ENCODE measurements around the gene KRTAP1-3. TPM values are rescaled to one million over a fixed set of nuclear protein-coding genes. Genes with fewer than 3 reads are reported as not detected.

The KRTAP1-3 gene
- not detected in 2 replicates for total RNA-seq

GRCh38 chr17:41034346-41034935, at the start of gene KRTAP1-3:
Gene KRTAP1-3 (minus strand): TSS chr17:41034874. CDS start chr17:41034821, 53 bp downstream.

GRCh38 chr17:41084100-41084856, 49.6 kb upstream of the KRTAP1-3 start, which contains the start of gene KRTAP4-7:
Gene KRTAP4-7 (plus strand): TSS chr17:41084150. CDS start chr17:41084207, 57 bp downstream.

GRCh38 chr17:41065829-41066624, 31.4 kb upstream of the KRTAP1-3 start, which contains the start of gene KRTAP2-4:
Gene KRTAP2-4 (minus strand): TSS chr17:41065879. CDS start chr17:41065845, 34 bp downstream.

GRCh38 chr17:41060052-41060604, 25.5 kb upstream of the KRTAP1-3 start, which contains the start of gene KRTAP2-3:
Gene KRTAP2-3 (minus strand): TSS chr17:41060114. CDS start chr17:41060050, 64 bp downstream.

GRCh38 chr17:41055130-41055529, 20.5 kb upstream of the KRTAP1-3 start, which contains the start of gene KRTAP2-2:
Gene KRTAP2-2 (minus strand): TSS chr17:41055230. CDS start chr17:41055211, 19 bp downstream.

GRCh38 chr17:41046735-41047465, 12.2 kb upstream of the KRTAP1-3 start, which contains the start of gene KRTAP2-1:
Gene KRTAP2-1 (minus strand): TSS chr17:41047316. CDS start chr17:41047267, 49 bp downstream.

GRCh38 chr17:41040783-41041571, 6.3 kb upstream of the KRTAP1-3 start, which contains the start of gene KRTAP1-1:
Gene KRTAP1-1 (minus strand): TSS chr17:41041450. CDS start chr17:41041397, 53 bp downstream.

GRCh38 chr17:41029633-41030245, 4.9 kb downstream of the KRTAP1-3 start, which contains the start of gene KRTAP1-4:
Gene KRTAP1-4 (minus strand): TSS chr17:41030195. CDS start chr17:41030078, 117 bp downstream.

GRCh38 chr17:41026715-41027471, 7.8 kb downstream of the KRTAP1-3 start, which contains the start of gene KRTAP1-5:
Gene KRTAP1-5 (minus strand): TSS chr17:41027208. CDS start chr17:41027155, 53 bp downstream.

GRCh38 chr17:41008811-41009210, 25.9 kb downstream of the KRTAP1-3 start, which contains the start of gene KRTAP3-1:
Gene KRTAP3-1 (minus strand): TSS chr17:41009128. CDS start chr17:41009074, 54 bp downstream.

GRCh38 chr17:40999563-40999962, 35.1 kb downstream of the KRTAP1-3 start, which contains the start of gene KRTAP3-2:
Gene KRTAP3-2 (minus strand): TSS chr17:40999906. CDS start chr17:40999853, 53 bp downstream.

GRCh38 chr17:40993839-40994238, 40.8 kb downstream of the KRTAP1-3 start, which contains the start of gene KRTAP3-3:
Gene KRTAP3-3 (minus strand): TSS chr17:40994164. CDS start chr17:40994097, 67 bp downstream.

GRCh38 chr17:40984226-40984625, 50.4 kb downstream of the KRTAP1-3 start, which contains the start of gene KRT40:
Gene KRT40 (minus strand): TSS chr17:40984326. CDS start chr17:40984273, 53 bp downstream.

Other genes with a start within 250 kb of the KRTAP1-3 start
- gene KRT28, start 234.9 kb downstream of the KRTAP1-3 start, total RNA-seq, result not detected in 2 replicates
- 2.3 and 4.0 TPM in 2 replicates for gene KRT10, start 212.3 kb downstream of the KRTAP1-3 start, total RNA-seq
- gene KRT12, start 167.7 kb downstream of the KRTAP1-3 start, total RNA-seq, result under 0.01 TPM in 1 of 2 replicates, not detected in the other
- gene KRT20, start 149.6 kb downstream of the KRTAP1-3 start, total RNA-seq, result 0.22 TPM in 1 of 2 replicates, not detected in the other
- 0.50 and 0.55 TPM in 2 replicates for gene KRT23, start 97.2 kb downstream of the KRTAP1-3 start, total RNA-seq
- 0.11 TPM in 1 of 2 replicates, not detected in the other for gene KRT39, start 67.9 kb downstream of the KRTAP1-3 start, total RNA-seq
- gene KRT40, start 50.5 kb downstream of the KRTAP1-3 start, total RNA-seq, result not detected in 2 replicates
- gene KRTAP3-3, start 40.7 kb downstream of the KRTAP1-3 start, total RNA-seq, result not detected in 2 replicates
- not detected in 2 replicates for gene KRTAP3-2, start 35.0 kb downstream of the KRTAP1-3 start, total RNA-seq
- gene KRTAP3-1, start 25.7 kb downstream of the KRTAP1-3 start, total RNA-seq, result not detected in 2 replicates
- gene KRTAP1-5, start 7.7 kb downstream of the KRTAP1-3 start, total RNA-seq, result 32.6 and 54.1 TPM in 2 replicates
- gene KRTAP1-4, start 4.7 kb downstream of the KRTAP1-3 start, total RNA-seq, result not detected in 2 replicates
- 0.55 and 0.87 TPM in 2 replicates for gene KRTAP1-1, start 6.6 kb upstream of the KRTAP1-3 start, total RNA-seq
- not detected in 2 replicates for gene KRTAP2-1, start 12.4 kb upstream of the KRTAP1-3 start, total RNA-seq
- gene KRTAP2-2, start 20.4 kb upstream of the KRTAP1-3 start, total RNA-seq, result not detected in 2 replicates
- gene KRTAP2-3, start 25.2 kb upstream of the KRTAP1-3 start, total RNA-seq, result 0.12 and 1.00 TPM in 2 replicates
- gene KRTAP2-4, start 31.0 kb upstream of the KRTAP1-3 start, total RNA-seq, result not detected in 2 replicates
- gene KRTAP4-7, start 49.3 kb upstream of the KRTAP1-3 start, total RNA-seq, result not detected in 2 replicates
- gene KRTAP4-8, start 63.3 kb upstream of the KRTAP1-3 start, total RNA-seq, result not detected in 2 replicates
- gene KRTAP4-16, start 67.3 kb upstream of the KRTAP1-3 start, total RNA-seq, result not detected in 2 replicates
- 0.12 TPM in 1 of 2 replicates, not detected in the other for gene KRTAP4-9, start 70.5 kb upstream of the KRTAP1-3 start, total RNA-seq
- not detected in 2 replicates for gene KRTAP4-11, start 83.5 kb upstream of the KRTAP1-3 start, total RNA-seq
- gene KRTAP4-12, start 89.3 kb upstream of the KRTAP1-3 start, total RNA-seq, result not detected in 2 replicates
- gene KRTAP4-6, start 105.7 kb upstream of the KRTAP1-3 start, total RNA-seq, result not detected in 2 replicates
- not detected in 2 replicates for gene KRTAP4-5, start 115.0 kb upstream of the KRTAP1-3 start, total RNA-seq
- gene KRTAP4-4, start 125.9 kb upstream of the KRTAP1-3 start, total RNA-seq, result not detected in 2 replicates
- not detected in 2 replicates for gene KRTAP4-3, start 133.3 kb upstream of the KRTAP1-3 start, total RNA-seq
- not detected in 2 replicates for gene KRTAP4-2, start 143.3 kb upstream of the KRTAP1-3 start, total RNA-seq
- 0.11 TPM in 1 of 2 replicates, not detected in the other for gene KRTAP4-1, start 150.0 kb upstream of the KRTAP1-3 start, total RNA-seq
- not detected in 2 replicates for gene KRTAP9-1, start 155.0 kb upstream of the KRTAP1-3 start, total RNA-seq
- not detected in 2 replicates for gene KRTAP9-2, start 191.8 kb upstream of the KRTAP1-3 start, total RNA-seq
- not detected in 2 replicates for gene KRTAP9-3, start 197.6 kb upstream of the KRTAP1-3 start, total RNA-seq
- not detected in 2 replicates for gene KRTAP9-8, start 203.1 kb upstream of the KRTAP1-3 start, total RNA-seq
- gene KRTAP9-4, start 214.8 kb upstream of the KRTAP1-3 start, total RNA-seq, result not detected in 2 replicates
- not detected in 2 replicates for gene KRTAP9-9, start 220.5 kb upstream of the KRTAP1-3 start, total RNA-seq
- gene KRTAP9-6, start 230.5 kb upstream of the KRTAP1-3 start, total RNA-seq, result not detected in 2 replicates
- not detected in 2 replicates for gene KRTAP9-7, start 240.8 kb upstream of the KRTAP1-3 start, total RNA-seq